COLO668 (cell line): Measurements from ENCODE around the gene OR52D1.

Experiments used
- DNase-seq: peaks from one replicate; lab custom pipeline; 2025; ENCODE audit not compliant: unreplicated experiment; lab: John Stamatoyannopoulos, UW

The OR52D1 gene

GRCh38 chr11:5509803-5510202 lies 21.3 kb downstream of the OR52D1 start, which contains the start of gene UBQLN3:
UBQLN3 (minus strand) TSS chr11:5509957; CDS start chr11:5509558, 399 bp downstream.
- DNase-seq, result no peak

DNA sequence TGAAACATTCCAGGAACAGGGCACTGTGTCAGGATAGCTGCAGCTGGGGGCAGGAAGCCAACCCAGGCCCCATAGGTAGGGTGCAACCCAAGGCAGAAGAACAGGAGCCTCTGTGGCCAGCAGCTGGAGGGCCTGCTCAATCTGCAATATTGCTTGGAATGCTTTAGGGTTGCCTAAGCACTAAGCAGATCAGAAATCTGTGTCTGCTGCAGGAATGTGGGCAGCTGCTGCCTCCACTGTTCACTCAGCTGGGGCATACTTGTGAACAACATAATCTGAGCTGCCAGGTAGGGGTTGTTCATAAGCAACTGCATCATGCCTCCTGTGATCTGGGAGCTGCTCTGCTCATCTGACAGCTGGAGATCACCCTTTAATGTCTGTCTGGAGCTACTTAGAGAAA lies 26.4 kb downstream of the OR52D1 start:
- no peak for DNase-seq

- no peak for DNase-seq
Observed at GRCh38 chr11:5516599-5516998, 28.1 kb downstream of the OR52D1 start, which contains the start of gene UBQLNL. UBQLNL (minus strand) TSS chr11:5516699; CDS start chr11:5516441, 258 bp downstream.

DNA sequence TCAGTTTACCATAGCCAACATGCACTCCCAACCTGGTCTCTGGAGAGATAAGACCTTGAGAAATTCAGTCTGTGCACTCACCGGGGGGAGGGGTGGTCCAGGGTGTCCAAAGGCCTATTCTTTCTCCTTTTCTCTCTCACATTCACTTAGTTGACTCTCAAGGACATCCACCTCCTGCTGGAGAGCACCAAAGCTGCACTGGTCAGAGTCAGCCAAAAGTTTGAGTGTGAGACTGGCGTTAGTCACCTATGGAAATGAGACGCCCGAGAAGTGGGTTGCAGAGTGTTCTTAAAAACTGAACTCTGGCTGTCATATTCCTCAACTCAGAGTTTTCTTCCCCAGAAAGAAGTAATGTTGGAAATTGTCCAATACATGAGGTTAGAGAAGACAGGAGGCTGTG lies 33.1 kb downstream of the OR52D1 start:
- no peak for DNase-seq

DNA sequence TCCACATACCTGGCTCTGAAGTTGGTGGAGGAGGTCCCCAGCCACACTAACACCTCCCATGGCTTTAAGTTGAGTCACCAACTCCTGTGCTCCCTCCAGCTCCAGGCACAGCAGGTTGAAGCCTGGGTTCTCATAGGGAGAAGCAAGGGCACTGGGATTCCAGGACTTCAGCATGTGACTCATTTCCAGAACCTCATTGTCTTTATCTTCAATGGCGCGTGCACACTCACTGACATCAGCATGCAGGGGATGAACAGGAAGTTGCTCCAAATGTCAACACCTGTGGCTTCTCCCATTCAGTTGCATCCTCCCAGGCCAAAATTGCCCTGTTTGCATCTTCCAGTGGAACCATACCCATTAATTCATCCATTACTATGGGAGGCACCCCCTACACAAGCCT lies 33.8 kb downstream of the OR52D1 start:
- DNase-seq, result no peak

GRCh38 chr11:5524756-5525155 lies 36.3 kb downstream of the OR52D1 start:
- no peak for DNase-seq

GRCh38 chr11:5527716-5528115 lies 39.2 kb downstream of the OR52D1 start:
- no peak for DNase-seq

DNA sequence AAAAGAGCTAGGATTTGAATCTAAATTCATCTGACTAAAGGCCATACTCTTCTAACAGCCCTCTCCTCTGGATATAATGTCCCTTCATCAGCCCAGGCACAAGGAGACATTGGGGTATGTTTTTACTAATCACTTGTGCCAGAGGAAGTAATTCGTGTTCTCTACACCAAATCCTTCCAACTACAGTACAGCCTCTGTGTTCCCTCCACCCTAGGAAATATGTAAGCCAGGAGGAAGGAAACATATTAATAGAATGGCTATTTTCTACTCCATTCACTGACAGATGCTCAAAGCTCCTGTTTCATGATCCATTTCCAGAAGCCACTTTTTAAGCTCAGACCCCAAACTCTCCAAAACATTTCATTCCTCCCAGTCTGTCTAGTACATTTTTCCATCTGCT lies 40.0 kb downstream of the OR52D1 start:
- no peak for DNase-seq

- no peak for DNase-seq
Observed at GRCh38 chr11:5531053-5531831, 42.8 kb downstream of the OR52D1 start.

- no peak for DNase-seq
Observed at GRCh38 chr11:5534046-5534445, 45.6 kb downstream of the OR52D1 start.

DNA sequence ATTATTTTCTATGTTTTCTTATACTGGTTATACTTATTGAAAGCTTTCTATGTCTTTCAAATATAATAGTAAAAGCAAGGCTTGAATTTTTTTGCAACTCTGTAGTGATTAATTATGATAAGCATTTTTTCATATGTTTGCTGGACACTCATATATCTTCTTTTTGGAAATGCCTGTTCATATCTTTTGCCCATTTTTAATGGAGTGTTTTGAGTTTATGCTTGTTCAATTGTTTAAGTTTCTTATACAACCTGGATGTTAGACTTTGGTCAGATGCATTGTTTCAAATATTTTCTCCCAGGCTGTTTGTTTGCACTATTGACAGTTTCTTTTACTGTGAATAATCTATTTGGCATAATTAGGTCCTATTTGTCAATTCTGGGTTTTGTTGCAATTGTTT lies 48.0 kb downstream of the OR52D1 start:
- DNase-seq, result no peak
